MM.1S (cell line): ENCODE measurements around the gene GALE.
A peak's percentile ranks its signal among the peaks of the same experiment; 100 is the strongest.

ENCODE experiments used
- DNase-seq: peaks from one replicate; pipeline ENCODE4 v3.0.0-alpha.2; 2015
- H2AFZ ChIP-seq: fragments of 300-600 bp; sonication (generic); 2 replicates; pipeline ENCODE4 v1.6.0; 2016; ENCODE audit warnings: antibody characterized with exemption, low read length
- H3F3A ChIP-seq: fragments of 300-600 bp; sonication (generic); 2 replicates; pipeline ENCODE4 v1.6.1; 2016; ENCODE audit warnings: mild to moderate bottlenecking, antibody characterized with exemption, low read length, moderate library complexity, mixed read lengths; ENCODE audit not compliant: insufficient read depth
- H3K27ac ChIP-seq: fragments of 300-600 bp; sonication (generic); 2 replicates; pipeline ENCODE4 v1.5.1; 2016; ENCODE audit warnings: mild to moderate bottlenecking, low read length
- H3K27me3 ChIP-seq: fragments of 300-600 bp; sonication (generic); replicated peaks from 2 replicates; pipeline ENCODE4 v1.6.0; 2016; ENCODE audit warnings: low read length; ENCODE audit not compliant: insufficient read depth
- H3K36me3 ChIP-seq: fragments of 300-600 bp; sonication (generic); replicated peaks from 2 replicates; pipeline ENCODE4 v1.6.1; 2016; ENCODE audit warnings: mild to moderate bottlenecking, low read length, mixed read lengths; ENCODE audit not compliant: insufficient read depth
- H3K4me1 ChIP-seq: fragments of 300-600 bp; sonication (generic); 2 replicates; pipeline ENCODE4 v1.6.1; 2016; ENCODE audit warnings: low read length, mixed read lengths
- H3K4me2 ChIP-seq: fragments of 300-600 bp; sonication (generic); 2 replicates; pipeline ENCODE4 v1.6.0; 2016; ENCODE audit warnings: low read depth, low read length
- H3K4me3 ChIP-seq: fragments of 300-600 bp; sonication (generic); 2 replicates; pipeline ENCODE4 v1.5.1; 2016; ENCODE audit warnings: low read length, mixed read lengths
- H3K79me2 ChIP-seq: fragments of 300-600 bp; sonication (generic); 2 replicates; pipeline ENCODE4 v1.6.1; 2016; ENCODE audit warnings: mixed run types, low read length, mixed read lengths
- H3K9ac ChIP-seq: fragments of 300-600 bp; sonication (generic); 2 replicates; pipeline ENCODE4 v1.6.1; 2016; ENCODE audit warnings: low read length, mixed read lengths
- H3K9me2 ChIP-seq: fragments of 300-600 bp; sonication (generic); replicated peaks from 2 replicates; pipeline ENCODE4 v1.6.1; 2016; ENCODE audit warnings: mild to moderate bottlenecking, low read length, mixed read lengths; ENCODE audit not compliant: insufficient read depth
- H3K9me3 ChIP-seq: fragments of 300-600 bp; sonication (generic); replicated peaks from 2 replicates; pipeline ENCODE4 v1.6.1; 2016; ENCODE audit warnings: mild to moderate bottlenecking, low read length, mixed read lengths; ENCODE audit not compliant: insufficient read depth
- H4K20me1 ChIP-seq: fragments of 300-600 bp; sonication (generic); 2 replicates; pipeline ENCODE4 v1.6.1; 2016; ENCODE audit warnings: mild to moderate bottlenecking, low read length, moderate library complexity, mixed read lengths; ENCODE audit not compliant: insufficient read depth
- EZH2 ChIP-seq: fragments of 300-600 bp; sonication (generic); optimal IDR thresholded peaks from 2 replicates; pipeline ENCODE3; 2017; ENCODE audit warnings: low read depth, mild to moderate bottlenecking, antibody characterized with exemption, low read length, mixed read lengths
- EZH2phosphoT487 ChIP-seq: fragments of 300-600 bp; sonication (generic); IDR thresholded peaks from 2 replicates; pipeline ENCODE4 v1.6.1; 2018; ENCODE audit warnings: antibody characterized with exemption, low read length
- TF ChIP-seq, protein P1 (sequence below): fragments of 300-600 bp; sonication (generic); IDR thresholded peaks from 2 replicates; pipeline ENCODE4 v1.5.1; 2016; ENCODE audit warnings: antibody characterized with exemption, low read length, mixed read lengths

Gene GALE

DNA sequence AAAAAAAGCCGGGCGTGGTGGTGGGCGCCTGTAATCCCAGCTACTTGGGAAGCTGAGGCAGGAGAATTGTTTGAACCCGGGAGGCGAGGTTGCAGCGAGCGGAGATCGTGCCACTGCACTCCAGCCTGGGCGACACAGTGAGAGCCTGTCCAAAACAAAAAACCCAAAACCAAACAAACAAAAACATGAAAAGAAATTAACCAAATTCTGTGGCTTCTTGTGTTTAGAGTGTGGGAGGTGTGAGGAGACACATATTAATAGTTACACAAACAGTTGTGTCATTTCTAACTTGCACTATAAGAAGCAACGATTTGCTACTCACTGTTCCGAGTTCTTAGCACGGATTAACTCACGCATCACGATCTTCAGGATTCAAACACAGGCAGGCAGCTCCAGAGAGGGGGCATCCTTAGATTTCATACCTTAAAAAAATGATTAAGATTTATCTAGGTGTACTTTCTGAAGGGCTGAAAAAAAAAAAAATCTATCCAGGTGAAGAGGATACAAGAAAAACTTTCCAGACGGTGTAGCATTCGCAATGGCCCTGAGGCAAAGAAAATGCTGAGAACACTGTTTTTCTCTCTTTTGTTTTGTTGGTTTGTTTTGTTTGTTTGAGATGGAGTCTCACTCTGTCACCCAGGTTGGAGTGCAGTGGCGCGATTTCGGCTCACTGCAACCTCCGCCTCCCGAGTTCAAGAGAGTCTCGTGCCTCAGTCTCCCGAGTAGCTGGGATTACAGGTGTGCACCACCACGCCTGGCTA lies 25.4 kb upstream of the GALE start:
- H3F3A ChIP-seq: no peaks in the 10 kb centered on the region
- H3K27me3 ChIP-seq: no peaks in the 10 kb centered on the region
- peaks cover 16% of the 10 kb centered on the region for H3K79me2 ChIP-seq
- H3K36me3 ChIP-seq: no peaks in the 10 kb centered on the region
- H4K20me1 ChIP-seq: no peaks in the 10 kb centered on the region
- 0 out of 2 replicates have a peak, but pooled peaks cover 7% of the 10 kb centered on the region for H3K4me1 ChIP-seq
- DNase-seq: peak; percentile 28
- H3K4me2 ChIP-seq: peak overlapping the region; percentile 80
- H3K9me2 ChIP-seq: no peaks in the 10 kb centered on the region
- H3K27ac ChIP-seq: peak overlapping the region; percentile 21; the same call in 1 of the 2 replicates
- peak overlapping the region; percentile 94; the same call in 1 of the 2 replicates for H3K9ac ChIP-seq
- peak overlapping the region; percentile 90 for H3K4me3 ChIP-seq
- TF ChIP-seq EZH2 (no peak), EZH2phosphoT487 (no peak)
- TF ChIP-seq, protein P1, sequence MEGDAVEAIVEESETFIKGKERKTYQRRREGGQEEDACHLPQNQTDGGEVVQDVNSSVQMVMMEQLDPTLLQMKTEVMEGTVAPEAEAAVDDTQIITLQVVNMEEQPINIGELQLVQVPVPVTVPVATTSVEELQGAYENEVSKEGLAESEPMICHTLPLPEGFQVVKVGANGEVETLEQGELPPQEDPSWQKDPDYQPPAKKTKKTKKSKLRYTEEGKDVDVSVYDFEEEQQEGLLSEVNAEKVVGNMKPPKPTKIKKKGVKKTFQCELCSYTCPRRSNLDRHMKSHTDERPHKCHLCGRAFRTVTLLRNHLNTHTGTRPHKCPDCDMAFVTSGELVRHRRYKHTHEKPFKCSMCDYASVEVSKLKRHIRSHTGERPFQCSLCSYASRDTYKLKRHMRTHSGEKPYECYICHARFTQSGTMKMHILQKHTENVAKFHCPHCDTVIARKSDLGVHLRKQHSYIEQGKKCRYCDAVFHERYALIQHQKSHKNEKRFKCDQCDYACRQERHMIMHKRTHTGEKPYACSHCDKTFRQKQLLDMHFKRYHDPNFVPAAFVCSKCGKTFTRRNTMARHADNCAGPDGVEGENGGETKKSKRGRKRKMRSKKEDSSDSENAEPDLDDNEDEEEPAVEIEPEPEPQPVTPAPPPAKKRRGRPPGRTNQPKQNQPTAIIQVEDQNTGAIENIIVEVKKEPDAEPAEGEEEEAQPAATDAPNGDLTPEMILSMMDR: no peak
- H3K9me3 ChIP-seq: no peaks in the 10 kb centered on the region
- peak overlapping the region; percentile 97 for H2AFZ ChIP-seq

DNA sequence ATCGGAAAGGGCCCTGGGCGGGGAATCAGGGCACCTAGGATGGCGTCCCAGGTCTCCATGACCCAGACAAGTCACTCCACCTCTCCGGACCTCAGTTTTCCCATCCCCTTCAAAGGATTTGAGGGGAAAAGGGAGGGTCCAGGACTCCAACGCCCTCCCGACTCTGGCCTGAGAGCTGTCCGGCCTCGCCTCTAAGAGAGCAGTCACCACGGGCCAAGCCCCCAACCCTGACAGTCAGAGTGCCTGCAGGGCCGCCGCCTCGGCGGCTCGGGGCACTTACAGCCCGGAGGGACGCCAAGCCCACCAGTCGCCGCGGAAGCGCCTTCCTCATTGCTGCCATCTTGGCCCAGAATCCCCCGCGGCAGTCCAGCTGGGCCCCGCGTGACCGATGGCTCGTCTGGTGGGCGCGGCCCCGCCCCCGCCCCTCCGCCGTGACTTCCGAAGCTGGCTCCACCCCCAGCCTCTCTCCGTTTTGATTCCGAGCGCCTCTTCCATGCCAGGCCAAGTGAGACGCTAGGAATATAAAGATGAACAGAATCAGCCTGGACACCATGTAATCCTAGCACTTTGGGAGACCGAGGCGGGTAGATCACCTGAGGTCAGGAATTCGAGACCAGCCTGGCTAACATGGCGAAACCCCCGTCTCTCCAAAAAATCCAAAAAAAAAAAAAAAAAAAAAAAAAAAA lies 24.7 kb upstream of the GALE start, which contains the start of gene HMGCL:
TSS of gene HMGCL (minus strand) at position 354 of the 686 bp plus-strand sequence. CDS start at position 340, 14 bp downstream.
- Histone ChIP-seq H4K20me1 (no peaks in the 10 kb centered on the region), H3K4me1 (0 out of 2 replicates have a peak, but pooled peaks cover 7% of the 10 kb centered on the region), H3K36me3 (no peaks in the 10 kb centered on the region), H3K9me2 (no peaks in the 10 kb centered on the region), H2AFZ (peak within 1 kb of the TSS; percentile 97), H3K9me3 (no peaks in the 10 kb centered on the region), H3K9ac (peak within 1 kb of the TSS; percentile 94), H3K27ac (peak within 1 kb of the TSS; percentile 21; the same call in 1 of the 2 replicates), H3K4me2 (peak within 1 kb of the TSS; percentile 80), H3F3A (no peaks in the 10 kb centered on the region), H3K4me3 (peak within 1 kb of the TSS; percentile 90), H3K79me2 (peaks cover 16% of the 10 kb centered on the region), H3K27me3 (no peaks in the 10 kb centered on the region)
- DNase-seq: peak; percentile 88
- TF ChIP-seq, protein P1: no peak
- no peak for TF ChIP-seq EZH2phosphoT487
- no peak for TF ChIP-seq EZH2

DNA sequence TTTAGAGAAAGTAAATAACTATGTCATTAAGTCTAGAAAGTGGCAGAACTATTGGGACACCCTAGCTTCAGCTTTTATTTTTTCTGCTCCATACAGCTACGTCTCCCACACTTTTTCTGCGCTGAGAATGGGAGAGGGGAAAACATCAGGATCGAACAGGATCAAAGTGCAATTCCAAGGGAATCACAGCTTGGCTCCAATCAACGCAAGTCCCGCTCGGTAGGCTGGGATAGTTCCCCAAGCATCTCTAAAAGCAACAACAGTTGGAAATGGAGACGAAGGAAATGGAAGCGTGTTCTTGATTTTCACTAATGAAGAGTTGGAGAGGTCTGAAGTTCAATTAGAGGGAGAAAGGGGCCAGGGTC lies 24.1 kb upstream of the GALE start:
- peak overlapping the region; percentile 90 for H3K4me3 ChIP-seq
- 0 out of 2 replicates have a peak, but pooled peaks cover 7% of the 10 kb centered on the region for H3K4me1 ChIP-seq
- no peaks in the 10 kb centered on the region for H3K9me3 ChIP-seq
- H3K27me3 ChIP-seq: no peaks in the 10 kb centered on the region
- no peaks in the 10 kb centered on the region for H3F3A ChIP-seq
- no peaks in the 10 kb centered on the region for H4K20me1 ChIP-seq
- no peak overlapping the region for H3K27ac ChIP-seq
- TF ChIP-seq, protein P1: no peak
- no peak for TF ChIP-seq EZH2phosphoT487
- no peak for TF ChIP-seq EZH2
- peak overlapping the region; percentile 94 for H3K9ac ChIP-seq
- no peak for DNase-seq
- H3K4me2 ChIP-seq: peak overlapping the region; percentile 80
- no peaks in the 10 kb centered on the region for H3K9me2 ChIP-seq
- H2AFZ ChIP-seq: peak overlapping the region; percentile 97
- no peaks in the 10 kb centered on the region for H3K36me3 ChIP-seq
- H3K79me2 ChIP-seq: peaks cover 16% of the 10 kb centered on the region
